Keratinocyte (primary cell): ENCODE measurements around the gene FGF19. TPM values are rescaled to one million over a fixed set of nuclear protein-coding genes. Genes with fewer than 3 reads are reported as not detected.

Experiments used
- DNase-seq: peaks from one replicate; pipeline ENCODE4 v3.0.0-alpha.2; 2011; ENCODE audit warnings: low read depth, missing footprints, low spot score
- FAIRE-seq: peaks from 2 replicates; lab custom pipeline; 2011; peaks lifted over from hg19 to GRCh38; lab: Jason Lieb, UNC
- H2AFZ ChIP-seq: 2 replicates; pipeline ENCODE4 v1.6.0; 2012; ENCODE audit warnings: low read length, control low read depth, inconsistent platforms; ENCODE audit not compliant: control insufficient read depth
- H3K27ac ChIP-seq: 2 replicates; pipeline ENCODE4 v1.5.1; 2011; ENCODE audit warnings: low read length; ENCODE audit not compliant: control insufficient read depth, insufficient read depth
- H3K27me3 ChIP-seq: 3 replicates; pipeline ENCODE4 v1.6.0; 2011; ENCODE audit warnings: low read length; ENCODE audit not compliant: control insufficient read depth, insufficient read depth; ENCODE audit errors: extremely low read depth
- H3K36me3 ChIP-seq, 2 experiments: 2 replicates in 1 of 2; 3 replicates in 1 of 2; pipeline ENCODE4 v1.5.1; 2011; ENCODE audit warnings: low read length in 2 of 2, mild to moderate bottlenecking in 1 of 2; ENCODE audit not compliant: control insufficient read depth in 2 of 2, insufficient read depth in 2 of 2; ENCODE audit errors: extremely low read depth in 1 of 2
- H3K4me1 ChIP-seq: 3 replicates; pipeline ENCODE4 v1.5.1; 2011; ENCODE audit warnings: low read length; ENCODE audit not compliant: control insufficient read depth, insufficient read depth; ENCODE audit errors: extremely low read depth
- H3K4me2 ChIP-seq: 3 replicates; pipeline ENCODE4 v1.6.0; 2011; ENCODE audit warnings: low read depth, low read length; ENCODE audit not compliant: control insufficient read depth, insufficient read depth; ENCODE audit errors: extremely low read depth
- H3K4me3 ChIP-seq, 3 experiments: fragments of 200-600 bp in 1 of 3; sonication (generic) in 1 of 3; 2 replicates in 2 of 3; 3 replicates in 1 of 3; pipeline ENCODE4 v1.5.1; 2011 to 2016; ENCODE audit warnings: low read length in 3 of 3, mild to moderate bottlenecking in 3 of 3, control low read depth in 2 of 3, inconsistent platforms in 1 of 3, low read depth in 1 of 3, mixed read lengths in 1 of 3, mixed run types in 1 of 3, moderate library complexity in 1 of 3; ENCODE audit not compliant: control insufficient read depth in 2 of 3, insufficient read depth in 2 of 3; ENCODE audit errors: extremely low read depth in 1 of 3
- H3K79me2 ChIP-seq: 2 replicates; pipeline ENCODE4 v1.6.0; 2012; ENCODE audit warnings: low read length; ENCODE audit not compliant: control insufficient read depth, insufficient read depth
- H3K9ac ChIP-seq: 3 replicates; pipeline ENCODE4 v1.6.0; 2011; ENCODE audit warnings: low read length; ENCODE audit not compliant: control insufficient read depth, insufficient read depth; ENCODE audit errors: extremely low read depth
- H3K9me1 ChIP-seq: 3 replicates; pipeline ENCODE4 v1.6.0; 2011; ENCODE audit warnings: low read length; ENCODE audit not compliant: control insufficient read depth, insufficient read depth; ENCODE audit errors: extremely low read depth
- H3K9me3 ChIP-seq: 2 replicates; pipeline ENCODE4 v1.5.1; 2012; ENCODE audit warnings: low read depth, low read length; ENCODE audit not compliant: control insufficient read depth
- H4K20me1 ChIP-seq: 3 replicates; pipeline ENCODE4 v1.6.0; 2011; ENCODE audit warnings: low read length; ENCODE audit not compliant: control insufficient read depth, insufficient read depth; ENCODE audit errors: extremely low read depth
- CTCF ChIP-seq, 3 experiments: IDR thresholded peaks in 1 of 3; conservative IDR thresholded peaks in 1 of 3; optimal IDR thresholded peaks in 1 of 3; 2 replicates in 2 of 3; 3 replicates in 1 of 3; pipeline versions ENCODE3 to v1.5.1; 2011; ENCODE audit warnings: low read length in 3 of 3, mild to moderate bottlenecking in 3 of 3, moderate library complexity in 2 of 3, control low read depth in 1 of 3, inconsistent platforms in 1 of 3; ENCODE audit not compliant: insufficient read depth in 2 of 3; ENCODE audit errors: extremely low read depth in 1 of 3
- EZH2 ChIP-seq: IDR thresholded peaks from one replicate; pipeline ENCODE4 v1.6.1; 2012; ENCODE audit warnings: inconsistent platforms, mild to moderate bottlenecking, low read length, moderate library complexity
- dilution Hi-C: fragments of 300-500 bp; cut with MboI; formaldehyde crosslinking; loops from one replicate; pipeline ENCODE4 v1.7.0; 2020; ENCODE audit warnings: low sequenced_read_pairs; ENCODE audit not compliant: extremely low pct_ligation_motif_present
- polyA plus RNA-seq, 5 experiments: library from polyadenylated mRNA; depleted of rRNA in 3 of 5; stranded (reverse) in 3 of 5; stranded (forward) in 1 of 5; unstranded in 1 of 5; fragments of >200 nt; gene quantifications; 1 replicate in 1 of 5; 2 replicates in 3 of 5; 3 replicates in 1 of 5; pipeline versions ENCODE4 v1.2.1 to v1.2.3, GENCODE V29; 2011 to 2012; ENCODE audit warnings: missing spikeins in 2 of 5, low read depth in 1 of 5, low replicate concordance in 1 of 5

Gene FGF19
- polyA plus RNA-seq, 1 donor (not counting 4 experiments of a cell fraction or from before 2014, with no cell fraction given): 0.08 TPM

DNA sequence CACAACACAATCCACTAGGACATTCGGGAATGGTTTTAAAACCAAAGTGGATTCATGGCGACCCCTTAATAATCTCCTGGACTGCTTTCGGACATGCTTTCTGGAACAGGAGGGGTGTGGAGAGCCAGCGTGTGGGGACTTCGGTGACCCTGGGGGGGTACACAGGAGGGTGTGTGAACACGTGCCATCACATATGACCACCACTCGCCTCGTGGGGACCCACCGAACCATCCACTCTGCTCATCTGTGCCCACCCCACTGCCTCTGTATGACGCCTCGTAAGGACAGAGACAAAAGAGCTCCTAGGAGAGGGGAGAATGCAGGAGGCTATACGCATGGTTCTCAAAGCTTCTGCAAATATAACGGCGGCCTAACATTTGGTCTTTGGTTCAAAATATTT, 37.6 kb downstream of the FGF19 start:
- no peak for FAIRE-seq
- peaks cover 14 to 31% of the 10 kb centered on the region in 2 experiments for H3K36me3 ChIP-seq
- dilution Hi-C loops: loop anchor here (10.0 kb wide), 1 partner anchor 551 kb away; no protein-coding TSS in a partner anchor

DNA sequence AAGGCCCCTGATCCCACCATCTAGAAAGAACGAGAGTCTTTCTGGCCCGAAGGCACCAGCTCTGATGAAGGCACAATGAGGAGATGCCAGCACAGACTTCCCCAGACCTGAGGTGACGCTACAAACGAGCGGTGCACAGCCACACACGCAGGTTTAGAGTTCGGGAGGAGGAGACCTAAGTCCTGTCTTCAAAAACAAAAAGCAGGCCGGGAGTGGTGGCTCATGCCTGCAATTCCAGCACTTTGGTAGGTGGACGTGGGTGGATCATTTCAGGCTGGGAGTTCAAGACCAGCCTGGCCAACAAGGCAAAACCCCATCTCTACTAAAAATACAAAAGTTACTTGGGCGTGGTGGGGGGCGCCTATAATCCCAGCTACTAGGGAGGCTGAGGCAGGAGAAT, 38.2 kb downstream of the FGF19 start:
- Histone ChIP-seq H3K27me3 (no peaks in the 10 kb centered on the region), H3K9me3 (no peaks in the 10 kb centered on the region), H4K20me1 (peaks cover 3% of the 10 kb centered on the region), H3K27ac (no peak overlapping the region), H3K79me2 (peaks cover 6% of the 10 kb centered on the region), H2AFZ (no peak overlapping the region), H3K9me1 (no peaks in the 10 kb centered on the region), H3K36me3 (peaks cover 14 to 31% of the 10 kb centered on the region in 2 experiments), H3K4me1 (peaks cover 11% of the 10 kb centered on the region), H3K4me2 (no peak overlapping the region), H3K4me3 (no peak overlapping the region), H3K9ac (no peak overlapping the region)
- DNase-seq (no peak), FAIRE-seq (no peak)
- TF ChIP-seq EZH2 (no peak), CTCF (optimal IDR thresholded peaks at IDR 0.05 in 1 of 3, IDR thresholded peaks at IDR 0.05 in 1 of 3, conservative IDR thresholded peaks at IDR 0.05 in 1 of 3; ENCODE audit: extremely low read depth in 1 of 3, insufficient read depth in 2 of 3, low read length in 3 of 3) (no peak)
- dilution Hi-C loops: loop anchor here (10.0 kb wide), 1 partner anchor 551 kb away; no protein-coding TSS in a partner anchor

More for the DNA sequence above, 37.6 kb downstream of the FGF19 start:
- Histone ChIP-seq H3K4me2 (no peak overlapping the region), H2AFZ (no peak overlapping the region), H3K79me2 (peaks cover 6% of the 10 kb centered on the region), H3K4me3 (no peak overlapping the region), H4K20me1 (peaks cover 3% of the 10 kb centered on the region), H3K9me1 (no peaks in the 10 kb centered on the region), H3K4me1 (peaks cover 11% of the 10 kb centered on the region), H3K27me3 (no peaks in the 10 kb centered on the region), H3K9ac (no peak overlapping the region), H3K27ac (no peak overlapping the region), H3K9me3 (no peaks in the 10 kb centered on the region)
- TF ChIP-seq CTCF (optimal IDR thresholded peaks at IDR 0.05 in 1 of 3, IDR thresholded peaks at IDR 0.05 in 1 of 3, conservative IDR thresholded peaks at IDR 0.05 in 1 of 3; ENCODE audit: extremely low read depth in 1 of 3, insufficient read depth in 2 of 3, low read length in 3 of 3): no peak
- no peak for DNase-seq
